ENCODE data around the gene HAUS7. TPM values are rescaled to one million over a fixed set of nuclear protein-coding genes. Genes with fewer than 3 reads are reported as not detected.

The HAUS7 gene
- total and polyA plus RNA-seq, 8 donors, result 1.8 to 75.3 (median 14.7) TPM

- Histone ChIP-seq H3K36me3 (no peaks in the 10 kb centered on the region), H3K9me3 (no peaks in the 10 kb centered on the region), H3K4me1 (peaks cover 0 to under 1% (median 0%) of the 10 kb centered on the region in 4 donors), H3K27ac (no peak overlapping the region), H3K27me3 (peaks cover 0 to 15% (median 0%) of the 10 kb centered on the region in 3 donors), H3K4me3 (no peak overlapping the region)
- WGBS, 5 donors, result 85 to 93% (median 88%) methylated on average over 4 to 10 of the region's 10 CpGs; no CpG with 5 or more reads in 1 of the 5 donors
- TF ChIP-seq CTCF (IDR thresholded peaks at IDR 0.05) (no peak), EP300 (IDR thresholded peaks at IDR 0.05) (no peak), POLR2A (IDR thresholded peaks at IDR 0.05) (no peak), POLR2AphosphoS5 (IDR thresholded peaks at IDR 0.05) (no peak)
- DNase-seq, result no peak
- intact Hi-C loops (cut with DNase I; ENCODE audit: low total_unique reads), result no loop called here
These were observed 31.8 kb upstream of the HAUS7 start for GRCh38 chrX:153502131-153502530.

DNA sequence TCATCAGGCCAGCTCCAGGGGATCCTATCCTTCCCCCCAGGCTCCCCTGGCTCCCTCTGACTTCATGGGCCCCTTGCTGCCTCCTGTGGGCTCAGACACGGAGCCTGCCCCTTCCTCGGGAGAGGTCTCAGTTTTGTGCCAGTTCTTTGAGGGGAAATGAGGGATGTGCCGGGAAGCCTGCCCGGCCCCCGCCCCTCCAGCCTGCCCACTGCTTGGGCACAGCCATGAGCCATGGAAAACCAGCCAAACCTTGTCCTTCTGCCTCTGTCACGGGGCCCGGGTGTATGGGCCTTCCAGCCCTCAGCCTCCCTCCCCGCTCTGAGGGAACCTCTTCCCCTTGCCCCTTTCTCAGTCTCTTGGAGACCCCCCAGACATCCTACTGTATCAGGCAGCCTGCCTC is 31.2 kb upstream of the HAUS7 start:
- no peak for TF ChIP-seq EP300 (IDR thresholded peaks at IDR 0.05)
- no peak for TF ChIP-seq POLR2AphosphoS5 (IDR thresholded peaks at IDR 0.05)
- TF ChIP-seq POLR2A (IDR thresholded peaks at IDR 0.05), result no peak
- TF ChIP-seq CTCF (IDR thresholded peaks at IDR 0.05), result no peak
- no peak for DNase-seq
- no peaks in the 10 kb centered on the region for H3K9me3 ChIP-seq
- H3K4me3 ChIP-seq, result no peak overlapping the region
- H3K27ac ChIP-seq, result no peak overlapping the region
- no peaks in the 10 kb centered on the region for H3K4me1 ChIP-seq
- 90 to 100% (median 92%) methylated on average over 3 to 8 of the region's 8 CpGs for WGBS, 5 donors
- intact Hi-C loops (cut with DNase I; ENCODE audit: low total_unique reads), result no loop called here
- no peaks in the 10 kb centered on the region for H3K36me3 ChIP-seq
- peaks cover 0 to 9% (median under 1%) of the 10 kb centered on the region in 3 donors for H3K27me3 ChIP-seq

DNA sequence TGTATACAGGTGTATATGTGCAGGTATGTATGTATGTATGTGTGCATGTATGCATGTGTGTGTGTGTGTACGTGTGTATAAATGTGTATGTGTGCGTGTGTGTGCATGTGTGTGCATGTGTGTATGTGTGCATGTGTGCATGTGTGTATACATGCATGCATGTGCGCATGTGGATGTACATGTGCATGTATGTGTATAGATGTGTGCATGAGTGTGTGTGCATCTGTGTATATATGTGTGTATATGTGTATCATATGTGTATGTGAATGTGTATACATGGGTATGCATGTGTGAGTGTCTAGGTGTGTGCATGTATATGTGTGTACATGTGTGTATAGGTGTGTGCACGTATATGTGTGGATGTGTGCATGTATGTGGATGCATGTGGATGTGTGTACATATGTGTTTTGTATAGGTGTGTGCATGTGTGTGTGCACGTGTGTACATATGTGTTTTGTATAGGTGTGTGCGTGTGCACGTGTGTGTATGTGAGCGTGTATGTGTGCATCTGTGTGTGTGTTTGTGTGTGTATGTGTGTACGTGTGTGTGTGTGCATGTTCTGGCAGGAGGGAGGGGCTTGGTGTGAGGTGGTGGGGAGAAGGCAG is 30.4 kb upstream of the HAUS7 start:
- H3K4me1 ChIP-seq, result no peaks in the 10 kb centered on the region
- H3K27ac ChIP-seq, result no peak overlapping the region
- H3K27me3 ChIP-seq, result peaks cover 0 to 13% (median 8%) of the 10 kb centered on the region in 3 donors
- no peak overlapping the region for H3K4me3 ChIP-seq
- no peaks in the 10 kb centered on the region for H3K9me3 ChIP-seq
- no peaks in the 10 kb centered on the region for H3K36me3 ChIP-seq
- no peak for DNase-seq
- 87 to 95% (median 92%) methylated on average over 9 of the region's 9 CpGs for WGBS, 5 donors
- intact Hi-C loops (cut with DNase I; ENCODE audit: low total_unique reads), result no loop called here
- TF ChIP-seq POLR2A (IDR thresholded peaks at IDR 0.05), result no peak
- no peak for TF ChIP-seq POLR2AphosphoS5 (IDR thresholded peaks at IDR 0.05)
- TF ChIP-seq EP300 (IDR thresholded peaks at IDR 0.05), result no peak
- no peak for TF ChIP-seq CTCF (IDR thresholded peaks at IDR 0.05)

GRCh38 chrX:153499876-153500275 is 29.5 kb upstream of the HAUS7 start:
- H3K9me3 ChIP-seq, result no peaks in the 10 kb centered on the region
- H3K4me1 ChIP-seq, result peaks cover 0 to 8% (median 1%) of the 10 kb centered on the region in 4 donors
- H3K27ac ChIP-seq, result no peak overlapping the region
- intact Hi-C loops (cut with DNase I; ENCODE audit: low total_unique reads), result no loop called here
- DNase-seq, result no peak
- H3K4me3 ChIP-seq, result no peak overlapping the region
- H3K36me3 ChIP-seq, result no peaks in the 10 kb centered on the region
- 61 to 89% (median 84%) methylated on average over 7 to 17 of the region's 17 CpGs for WGBS, 5 donors
- TF ChIP-seq POLR2A (IDR thresholded peaks at IDR 0.05), result no peak
- TF ChIP-seq EP300 (IDR thresholded peaks at IDR 0.05), result no peak
- no peak for TF ChIP-seq POLR2AphosphoS5 (IDR thresholded peaks at IDR 0.05)
- TF ChIP-seq CTCF (IDR thresholded peaks at IDR 0.05), result no peak
- peaks cover 0 to 20% (median 17%) of the 10 kb centered on the region in 3 donors for H3K27me3 ChIP-seq

Measured in stomach (tissue), 9 donors.